Sigmoid colon (tissue), 7 donors: ENCODE data around the gene YAP1. TPM values are rescaled to one million over a fixed set of nuclear protein-coding genes. Genes with fewer than 3 reads are reported as not detected.

Experiments
- DNase-seq: peaks from one replicate; pipeline ENCODE4 v3.0.0-alpha.2; 2019
- H3K27ac ChIP-seq, 4 donors: fragments of 200-600 bp; sonication (generic); one replicate each; pipeline ENCODE4 v1.5.1; 2016 to 2019; ENCODE audit warnings: mild to moderate bottlenecking in 1 of 4
- H3K27me3 ChIP-seq, 3 donors: fragments of 200-600 bp; sonication (generic); one replicate each; pipeline ENCODE4 v1.5.1; 2019; ENCODE audit warnings: mild to moderate bottlenecking in 1 of 3
- H3K36me3 ChIP-seq, 4 donors: fragments of 200-600 bp; sonication (generic); one replicate each; pipeline ENCODE4 v1.5.1; 2016 to 2019
- H3K4me1 ChIP-seq, 4 donors: fragments of 200-600 bp; sonication (generic); one replicate each; pipeline ENCODE4 v1.5.1; 2017 to 2019
- H3K4me3 ChIP-seq, 4 donors: fragments of 200-600 bp; sonication (generic); one replicate each; pipeline ENCODE4 v1.5.1; 2017 to 2019; ENCODE audit warnings: mild to moderate bottlenecking in 2 of 4, moderate library complexity in 1 of 4
- H3K9me3 ChIP-seq, 4 donors: fragments of 200-600 bp in 3 of 4; sonication (generic) in 3 of 4; one replicate each; pipeline versions ENCODE4 v1.5.1 to v1.6.1; 2013 to 2019
- EP300 ChIP-seq, 4 donors: sonication (generic); formaldehyde crosslinking; IDR thresholded peaks; one replicate each; pipeline ENCODE4 v1.6.1; 2017; ENCODE audit warnings: antibody characterized with exemption in 4 of 4
- POLR2A ChIP-seq, 2 donors: fragments of 450-650 bp; IDR thresholded peaks; one replicate each; pipeline ENCODE4 v1.6.1; 2016; ENCODE audit warnings: antibody characterized with exemption in 2 of 2, mild to moderate bottlenecking in 2 of 2, moderate library complexity in 2 of 2
- POLR2AphosphoS5 ChIP-seq, 4 donors: sonication (generic); formaldehyde crosslinking; IDR thresholded peaks; one replicate each; pipeline ENCODE4 v1.6.1; 2017; ENCODE audit warnings: antibody characterized with exemption in 4 of 4
- WGBS, 2 donors: extraction: QIAGEN DNeasy Blood & Tissue Kit; methylation state at CpG; one replicate each; pipeline ENCODE4 v1.1.7; 2013; 5-methylcytosine and 5-hydroxymethylcytosine counted together
- intact Hi-C: fragments of 100-400 bp; cut with DNase I; formaldehyde crosslinking; loops from one replicate; pipeline ENCODE4 v1.15.1; 2023
- polyA plus RNA-seq, 3 donors: library from polyadenylated mRNA; stranded (reverse); fragments of 200-250 nt; gene quantifications; one replicate each; pipeline ENCODE4 v1.2.3, GENCODE V29; 2013
- total RNA-seq, 4 donors: library from RNA; depleted of rRNA; stranded (reverse); fragments of >200 nt; gene quantifications; one replicate each; pipeline ENCODE4 v1.1.0, GENCODE V29; 2016
- TF ChIP-seq, protein P1 (sequence below), 4 experiments: fragments of 450-650 bp in 3 of 4; fragments of 200-600 bp in 1 of 4; IDR thresholded peaks; one replicate each; pipeline ENCODE4 v1.5.1; 2016 to 2019; ENCODE audit warnings: antibody characterized with exemption in 4 of 4, mild to moderate bottlenecking in 3 of 4, moderate library complexity in 2 of 4
- donor health status: healthy with polysubstance abuse.
- donor health status: Bipolar disorder and iron deficiency.
- donor health status: healthy.

YAP1 gene
- total and polyA plus RNA-seq, 7 donors, result 12.0 to 239 (median 159) TPM

DNA sequence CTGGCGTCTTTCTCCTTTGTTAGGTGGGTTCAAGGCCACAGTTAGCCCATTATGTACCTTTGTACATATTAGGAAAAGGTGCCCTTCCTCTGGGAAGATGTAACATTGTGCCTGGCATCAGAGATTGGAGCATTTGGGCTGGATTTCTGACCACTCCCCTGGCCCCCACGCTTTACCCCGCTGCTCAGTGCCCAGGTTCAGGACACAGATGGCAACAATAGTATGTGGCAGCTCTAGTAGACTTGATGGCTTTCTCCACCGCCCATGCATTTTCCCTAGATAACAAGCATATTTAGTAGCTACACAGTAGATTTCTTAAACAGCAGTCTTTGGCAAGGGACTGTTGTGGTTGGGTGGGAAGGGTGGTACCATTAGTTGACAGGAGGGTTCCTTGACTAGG, 53.1 kb downstream of the YAP1 start:
- H3K27me3 ChIP-seq, result no peaks in the 10 kb centered on the region
- TF ChIP-seq EP300 (IDR thresholded peaks at IDR 0.05) (no peak), POLR2A (IDR thresholded peaks at IDR 0.05) (no peak), POLR2AphosphoS5 (IDR thresholded peaks at IDR 0.05) (no peak)
- TF ChIP-seq, protein P1, sequence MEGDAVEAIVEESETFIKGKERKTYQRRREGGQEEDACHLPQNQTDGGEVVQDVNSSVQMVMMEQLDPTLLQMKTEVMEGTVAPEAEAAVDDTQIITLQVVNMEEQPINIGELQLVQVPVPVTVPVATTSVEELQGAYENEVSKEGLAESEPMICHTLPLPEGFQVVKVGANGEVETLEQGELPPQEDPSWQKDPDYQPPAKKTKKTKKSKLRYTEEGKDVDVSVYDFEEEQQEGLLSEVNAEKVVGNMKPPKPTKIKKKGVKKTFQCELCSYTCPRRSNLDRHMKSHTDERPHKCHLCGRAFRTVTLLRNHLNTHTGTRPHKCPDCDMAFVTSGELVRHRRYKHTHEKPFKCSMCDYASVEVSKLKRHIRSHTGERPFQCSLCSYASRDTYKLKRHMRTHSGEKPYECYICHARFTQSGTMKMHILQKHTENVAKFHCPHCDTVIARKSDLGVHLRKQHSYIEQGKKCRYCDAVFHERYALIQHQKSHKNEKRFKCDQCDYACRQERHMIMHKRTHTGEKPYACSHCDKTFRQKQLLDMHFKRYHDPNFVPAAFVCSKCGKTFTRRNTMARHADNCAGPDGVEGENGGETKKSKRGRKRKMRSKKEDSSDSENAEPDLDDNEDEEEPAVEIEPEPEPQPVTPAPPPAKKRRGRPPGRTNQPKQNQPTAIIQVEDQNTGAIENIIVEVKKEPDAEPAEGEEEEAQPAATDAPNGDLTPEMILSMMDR (IDR thresholded peaks at IDR 0.05), result no peak
- WGBS, 2 donors, result 94 to 97% methylated on average over 4 of the region's 4 CpGs
- intact Hi-C loops, result no loop called here
- H3K27ac ChIP-seq, result no peak overlapping the region
- no peak for DNase-seq
- H3K4me3 ChIP-seq, result no peak overlapping the region
- peaks cover 0 to 14% (median 0%) of the 10 kb centered on the region in 4 donors for H3K36me3 ChIP-seq
- peaks cover 0 to 15% (median 9%) of the 10 kb centered on the region in 4 donors for H3K4me1 ChIP-seq
- H3K9me3 ChIP-seq, result no peaks in the 10 kb centered on the region

DNA sequence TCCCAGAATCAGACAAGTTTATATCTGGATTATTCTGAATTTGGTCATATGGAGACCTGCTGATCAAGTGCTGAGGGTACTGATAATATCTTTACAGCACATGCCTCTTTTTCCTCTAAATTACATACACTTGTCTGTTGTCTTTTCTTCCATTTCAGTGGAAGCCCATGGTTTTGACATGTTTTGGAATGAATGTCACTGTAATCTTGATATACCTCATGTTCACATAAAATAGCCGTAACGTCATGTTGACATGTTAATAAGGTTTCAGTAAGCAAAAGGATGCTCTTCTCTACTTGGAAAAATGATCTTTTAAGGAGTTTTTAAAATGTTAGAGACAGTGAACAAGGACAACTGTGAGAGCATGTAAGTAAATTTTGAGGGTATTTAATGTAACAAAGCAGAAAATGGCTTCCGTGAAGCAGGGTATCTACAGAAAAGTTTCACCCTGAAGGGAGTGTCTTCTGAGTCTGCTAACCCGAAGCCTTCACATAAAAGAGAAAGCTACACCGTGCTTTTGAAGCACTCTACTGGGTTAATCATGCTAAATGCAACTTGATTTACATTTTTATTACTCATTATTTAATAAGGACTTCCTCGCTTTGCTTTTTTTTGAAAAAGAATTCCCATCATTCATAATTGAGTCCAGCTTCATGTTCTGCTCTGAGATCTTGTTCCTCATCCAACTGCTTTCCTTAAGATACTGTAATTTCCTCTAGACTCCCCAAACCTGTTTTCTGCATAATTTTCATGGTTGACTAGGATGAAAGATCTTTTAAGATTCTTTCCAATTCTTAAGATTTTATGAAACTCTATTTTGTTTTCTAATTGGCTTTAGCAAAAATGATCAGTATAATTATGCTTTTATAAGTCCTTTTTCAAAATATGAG, 56.2 kb downstream of the YAP1 start:
- H3K9me3 ChIP-seq, result no peaks in the 10 kb centered on the region
- H3K27me3 ChIP-seq, result no peaks in the 10 kb centered on the region
- no peak overlapping the region for H3K4me3 ChIP-seq
- H3K4me1 ChIP-seq, result peaks cover 0 to 23% (median 15%) of the 10 kb centered on the region in 4 donors
- DNase-seq, result no peak
- WGBS, 2 donors, result 86 to 91% methylated on average over 6 of the region's 6 CpGs
- TF ChIP-seq EP300 (IDR thresholded peaks at IDR 0.05), result no peak
- TF ChIP-seq POLR2AphosphoS5 (IDR thresholded peaks at IDR 0.05), result no peak
- no peak for TF ChIP-seq POLR2A (IDR thresholded peaks at IDR 0.05)
- TF ChIP-seq, protein P1 (IDR thresholded peaks at IDR 0.05), result no peak
- intact Hi-C loops, result no loop called here
- H3K36me3 ChIP-seq, result peaks cover 0 to 14% (median 0%) of the 10 kb centered on the region in 4 donors
- H3K27ac ChIP-seq, result no peak overlapping the region

DNA sequence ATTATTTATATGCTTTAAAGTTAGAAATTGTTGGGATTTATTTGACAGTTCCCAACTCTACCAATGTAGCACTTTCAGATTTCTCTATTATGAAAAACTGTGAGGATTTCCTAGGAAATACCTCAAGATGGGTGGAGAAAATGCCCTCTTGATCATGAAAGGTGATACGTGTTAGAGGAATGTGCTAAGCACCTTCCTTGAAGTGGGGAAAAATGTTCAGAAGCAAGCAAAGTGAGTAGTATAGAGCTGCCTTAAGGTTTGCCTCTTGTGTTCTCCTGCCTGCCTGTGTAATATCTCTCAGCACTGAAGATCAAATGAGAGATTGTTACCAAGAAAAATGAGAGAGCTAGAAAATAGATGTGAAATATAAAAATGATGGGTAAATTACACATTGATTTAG, 58.2 kb downstream of the YAP1 start:
- WGBS, 2 donors, result 78% methylated on average over 1 of the region's 1 CpG
- H3K4me3 ChIP-seq, result no peak overlapping the region
- no peak overlapping the region for H3K27ac ChIP-seq
- peaks cover 0 to 9% (median 0%) of the 10 kb centered on the region in 4 donors for H3K36me3 ChIP-seq
- peaks cover 0 to 30% (median 20%) of the 10 kb centered on the region in 4 donors for H3K4me1 ChIP-seq
- no peaks in the 10 kb centered on the region for H3K9me3 ChIP-seq
- intact Hi-C loops, result no loop called here
- DNase-seq, result no peak
- H3K27me3 ChIP-seq, result no peaks in the 10 kb centered on the region
- no peak for TF ChIP-seq EP300 (IDR thresholded peaks at IDR 0.05)
- TF ChIP-seq POLR2A (IDR thresholded peaks at IDR 0.05), result no peak
- no peak for TF ChIP-seq POLR2AphosphoS5 (IDR thresholded peaks at IDR 0.05)
- TF ChIP-seq, protein P1 (IDR thresholded peaks at IDR 0.05), result no peak

DNA sequence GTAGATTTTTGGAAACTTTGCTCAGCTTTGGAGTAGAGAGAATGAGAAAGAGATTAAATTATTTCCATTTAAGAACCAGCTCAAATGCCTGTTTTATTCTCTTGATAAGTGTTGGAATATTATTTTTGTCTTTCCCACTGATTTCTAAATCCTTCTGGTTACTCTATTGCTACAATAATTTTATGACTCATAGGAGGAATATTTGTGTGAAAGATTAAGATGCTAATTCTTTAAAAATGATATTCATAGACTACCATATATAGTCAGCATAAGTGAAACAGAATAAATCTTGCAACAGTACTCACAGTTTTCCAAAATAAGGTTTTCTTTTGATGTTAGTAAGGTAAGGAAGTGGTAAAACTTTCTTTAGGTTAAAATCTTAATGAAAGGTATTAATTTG, 60.9 kb downstream of the YAP1 start:
- peak overlapping the region; percentile 10 to 62 (median 53) for H3K27ac ChIP-seq
- H3K4me1 ChIP-seq, result peaks cover 0 to 25% (median 18%) of the 10 kb centered on the region in 4 donors
- H3K27me3 ChIP-seq, result no peaks in the 10 kb centered on the region
- H3K4me3 ChIP-seq, result no peak overlapping the region
- H3K36me3 ChIP-seq, result peaks cover 0 to 10% (median 0%) of the 10 kb centered on the region in 4 donors
- intact Hi-C loops, result no loop called here
- DNase-seq, result no peak
- TF ChIP-seq POLR2A (IDR thresholded peaks at IDR 0.05) (no peak), POLR2AphosphoS5 (IDR thresholded peaks at IDR 0.05) (peak in 1 of 4 donors; percentile 7)
- TF ChIP-seq, protein P1 (IDR thresholded peaks at IDR 0.05), result no peak
- H3K9me3 ChIP-seq, result no peaks in the 10 kb centered on the region
